Adrenal gland (tissue), 5 donors: ENCODE measurements around the gene ROPN1.

ENCODE experiments used
- POLR2A ChIP-seq, 2 donors: fragments of 450-650 bp; IDR thresholded peaks; one replicate each; pipeline ENCODE4 v1.6.1; 2017; ENCODE audit warnings: antibody characterized with exemption in 2 of 2, mild to moderate bottlenecking in 2 of 2, moderate library complexity in 1 of 2
- TF ChIP-seq, protein P1 (sequence below), 6 experiments: fragments of 450-650 bp in 4 of 6; fragments of 200-600 bp in 2 of 6; sonication (generic) in 1 of 6; IDR thresholded peaks; 1 replicate in 5 of 6; 2 replicates in 1 of 6; pipeline versions ENCODE4 v1.5.1 to v1.8.0; 2016 to 2021; ENCODE audit warnings: antibody characterized with exemption in 6 of 6, mild to moderate bottlenecking in 2 of 6, moderate library complexity in 1 of 6
- donor health status: DM: no; HTN: no; CAD: no.

DNA sequence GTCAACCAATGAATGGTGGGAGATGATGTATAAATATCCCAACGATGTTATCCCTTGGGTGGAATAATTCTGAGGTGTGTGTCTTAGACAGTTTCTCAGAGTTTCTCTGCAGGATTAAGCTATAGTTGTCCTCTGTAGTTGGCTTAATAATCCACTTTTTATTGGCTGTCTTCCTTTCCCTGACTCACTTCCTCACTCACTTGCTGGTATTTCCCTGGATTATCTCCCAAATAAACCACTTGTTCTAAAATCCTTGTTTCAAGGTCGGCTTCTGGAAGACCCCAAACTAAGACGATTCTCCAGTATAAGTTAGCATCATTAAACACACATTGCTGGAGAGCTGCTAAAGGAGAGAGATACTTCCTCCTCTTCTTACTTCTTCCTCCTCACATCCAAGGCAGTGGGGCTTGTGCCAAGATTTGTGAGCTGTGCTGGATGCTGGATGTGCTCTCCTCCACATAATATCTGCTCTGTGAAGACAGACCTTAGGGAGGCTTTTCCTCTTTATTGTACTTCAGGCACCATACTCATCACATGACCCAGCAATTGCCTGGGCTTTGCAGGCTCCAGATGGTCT, 22.5 kb upstream of the ROPN1 start:
- TF ChIP-seq, protein P1, sequence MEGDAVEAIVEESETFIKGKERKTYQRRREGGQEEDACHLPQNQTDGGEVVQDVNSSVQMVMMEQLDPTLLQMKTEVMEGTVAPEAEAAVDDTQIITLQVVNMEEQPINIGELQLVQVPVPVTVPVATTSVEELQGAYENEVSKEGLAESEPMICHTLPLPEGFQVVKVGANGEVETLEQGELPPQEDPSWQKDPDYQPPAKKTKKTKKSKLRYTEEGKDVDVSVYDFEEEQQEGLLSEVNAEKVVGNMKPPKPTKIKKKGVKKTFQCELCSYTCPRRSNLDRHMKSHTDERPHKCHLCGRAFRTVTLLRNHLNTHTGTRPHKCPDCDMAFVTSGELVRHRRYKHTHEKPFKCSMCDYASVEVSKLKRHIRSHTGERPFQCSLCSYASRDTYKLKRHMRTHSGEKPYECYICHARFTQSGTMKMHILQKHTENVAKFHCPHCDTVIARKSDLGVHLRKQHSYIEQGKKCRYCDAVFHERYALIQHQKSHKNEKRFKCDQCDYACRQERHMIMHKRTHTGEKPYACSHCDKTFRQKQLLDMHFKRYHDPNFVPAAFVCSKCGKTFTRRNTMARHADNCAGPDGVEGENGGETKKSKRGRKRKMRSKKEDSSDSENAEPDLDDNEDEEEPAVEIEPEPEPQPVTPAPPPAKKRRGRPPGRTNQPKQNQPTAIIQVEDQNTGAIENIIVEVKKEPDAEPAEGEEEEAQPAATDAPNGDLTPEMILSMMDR (IDR thresholded peaks at IDR 0.05), result no peak
- TF ChIP-seq POLR2A (IDR thresholded peaks at IDR 0.05), result no peak
